Activated naive CD4-positive, alpha-beta T cell treated with anti-CD3 and anti-CD28 coated beads, Interleukin-2, amount 10 ng/mL, durations not matched to agents 7 days and 5 days (primary cell): ENCODE data around the gene NBEA.

Source experiments
- CTCF ChIA-PET: fragments of 350-600 bp; sonication (Branson Sonifier 250); formaldehyde crosslinking; loops from one replicate; lab custom pipeline; 2021; ENCODE audit warnings: antibody characterized with exemption; lab: Charles Lee
- DNase-seq: peaks from one replicate; pipeline ENCODE4 v3.0.0-alpha.2; 2020
- H3K27ac Mint-ChIP-seq: one replicate; pipeline ENCODE4 v1.8.0; 2021; ENCODE audit warnings: mild to moderate bottlenecking, moderate library complexity, mixed read lengths
- H3K27me3 Mint-ChIP-seq: one replicate; pipeline ENCODE4 v1.8.0; 2021; ENCODE audit warnings: mild to moderate bottlenecking, mixed read lengths
- H3K36me3 Mint-ChIP-seq: one replicate; pipeline ENCODE4 v1.8.0; 2021; ENCODE audit warnings: mixed read lengths
- H3K4me1 Mint-ChIP-seq: one replicate; pipeline ENCODE4 v1.8.0; 2021; ENCODE audit warnings: mixed read lengths
- H3K4me3 Mint-ChIP-seq: one replicate; pipeline ENCODE4 v1.8.0; 2021; ENCODE audit warnings: mild to moderate bottlenecking, moderate library complexity, mixed read lengths
- H3K9me3 Mint-ChIP-seq: one replicate; pipeline ENCODE4 v1.8.0; 2021; ENCODE audit warnings: mixed read lengths

NBEA gene

GRCh38 chr13:35411059-35411744, 469.1 kb downstream of the NBEA start:
- no peaks in the 10 kb centered on the region for H3K36me3 Mint-ChIP-seq
- H3K4me3 Mint-ChIP-seq: no peak overlapping the region
- H3K9me3 Mint-ChIP-seq: peaks cover 2% of the 10 kb centered on the region
- H3K27ac Mint-ChIP-seq: no peak overlapping the region
- CTCF ChIA-PET: no interaction called here
- no peak for DNase-seq
- H3K4me1 Mint-ChIP-seq: no peaks in the 10 kb centered on the region
- no peaks in the 10 kb centered on the region for H3K27me3 Mint-ChIP-seq

GRCh38 chr13:35448465-35448864, 506.4 kb downstream of the NBEA start:
- Mint-ChIP-seq H3K4me3 (no peak overlapping the region), H3K27ac (no peak overlapping the region), H3K9me3 (no peaks in the 10 kb centered on the region), H3K27me3 (no peaks in the 10 kb centered on the region), H3K4me1 (no peaks in the 10 kb centered on the region), H3K36me3 (no peaks in the 10 kb centered on the region)
- DNase-seq: no peak
- CTCF ChIA-PET: no interaction called here

GRCh38 chr13:35449821-35450220, 507.8 kb downstream of the NBEA start:
- no peak for DNase-seq
- no peaks in the 10 kb centered on the region for H3K4me1 Mint-ChIP-seq
- H3K36me3 Mint-ChIP-seq: no peaks in the 10 kb centered on the region
- CTCF ChIA-PET: no interaction called here
- no peak overlapping the region for H3K27ac Mint-ChIP-seq
- no peaks in the 10 kb centered on the region for H3K27me3 Mint-ChIP-seq
- no peaks in the 10 kb centered on the region for H3K9me3 Mint-ChIP-seq
- H3K4me3 Mint-ChIP-seq: no peak overlapping the region

- Mint-ChIP-seq H3K27ac (no peak overlapping the region), H3K9me3 (no peaks in the 10 kb centered on the region), H3K36me3 (no peaks in the 10 kb centered on the region), H3K4me3 (no peak overlapping the region), H3K27me3 (no peaks in the 10 kb centered on the region), H3K4me1 (no peaks in the 10 kb centered on the region)
- DNase-seq: no peak
- CTCF ChIA-PET: no interaction called here
Observed at GRCh38 chr13:35455022-35455421, 513.0 kb downstream of the NBEA start.

- CTCF ChIA-PET: no interaction called here
- H3K9me3 Mint-ChIP-seq: no peaks in the 10 kb centered on the region
- no peak overlapping the region for H3K4me3 Mint-ChIP-seq
- DNase-seq: no peak
- no peaks in the 10 kb centered on the region for H3K36me3 Mint-ChIP-seq
- H3K4me1 Mint-ChIP-seq: no peaks in the 10 kb centered on the region
- H3K27ac Mint-ChIP-seq: no peak overlapping the region
- no peaks in the 10 kb centered on the region for H3K27me3 Mint-ChIP-seq
Observed at GRCh38 chr13:35457258-35457657, 515.2 kb downstream of the NBEA start.

- Mint-ChIP-seq H3K9me3 (no peaks in the 10 kb centered on the region), H3K4me1 (no peaks in the 10 kb centered on the region), H3K27me3 (no peaks in the 10 kb centered on the region), H3K27ac (no peak overlapping the region), H3K36me3 (no peaks in the 10 kb centered on the region), H3K4me3 (no peak overlapping the region)
- CTCF ChIA-PET: no interaction called here
- no peak for DNase-seq
Observed at GRCh38 chr13:35460061-35460460, 518.0 kb downstream of the NBEA start.

GRCh38 chr13:35465371-35465770, 523.3 kb downstream of the NBEA start:
- no peaks in the 10 kb centered on the region for H3K9me3 Mint-ChIP-seq
- no peak overlapping the region for H3K27ac Mint-ChIP-seq
- H3K4me3 Mint-ChIP-seq: no peak overlapping the region
- DNase-seq: no peak
- peaks cover under 1% of the 10 kb centered on the region for H3K36me3 Mint-ChIP-seq
- peaks cover 16% of the 10 kb centered on the region for H3K27me3 Mint-ChIP-seq
- CTCF ChIA-PET: no interaction called here
- peaks cover under 1% of the 10 kb centered on the region for H3K4me1 Mint-ChIP-seq

- DNase-seq: no peak
- Mint-ChIP-seq H3K4me1 (peaks cover 16% of the 10 kb centered on the region), H3K9me3 (no peaks in the 10 kb centered on the region), H3K27me3 (peaks cover 38% of the 10 kb centered on the region), H3K4me3 (no peak overlapping the region), H3K27ac (no peak overlapping the region), H3K36me3 (peaks cover 5% of the 10 kb centered on the region)
- CTCF ChIA-PET: no interaction called here
Observed at GRCh38 chr13:35468195-35468594, 526.1 kb downstream of the NBEA start.

GRCh38 chr13:35469806-35470525, 527.9 kb downstream of the NBEA start:
- H3K36me3 Mint-ChIP-seq: peaks cover 5% of the 10 kb centered on the region
- H3K4me1 Mint-ChIP-seq: peaks cover 20% of the 10 kb centered on the region
- DNase-seq: no peak
- H3K9me3 Mint-ChIP-seq: no peaks in the 10 kb centered on the region
- CTCF ChIA-PET: no interaction called here
- H3K27ac Mint-ChIP-seq: peak overlapping the region; percentile 29
- no peak overlapping the region for H3K4me3 Mint-ChIP-seq
- peaks cover 44% of the 10 kb centered on the region for H3K27me3 Mint-ChIP-seq

- H3K27me3 Mint-ChIP-seq: peaks cover 54% of the 10 kb centered on the region
- CTCF ChIA-PET: no interaction called here
- H3K4me3 Mint-ChIP-seq: peak overlapping the region; percentile 26
- DNase-seq: no peak
- H3K4me1 Mint-ChIP-seq: peaks cover 30% of the 10 kb centered on the region
- H3K9me3 Mint-ChIP-seq: no peaks in the 10 kb centered on the region
- H3K27ac Mint-ChIP-seq: peak overlapping the region; percentile 29
- H3K36me3 Mint-ChIP-seq: peaks cover 5% of the 10 kb centered on the region
Observed at GRCh38 chr13:35470671-35471661, 528.9 kb downstream of the NBEA start.

- H3K27ac Mint-ChIP-seq: no peak overlapping the region
- peaks cover 39% of the 10 kb centered on the region for H3K4me1 Mint-ChIP-seq
- H3K36me3 Mint-ChIP-seq: peaks cover 5% of the 10 kb centered on the region
- H3K27me3 Mint-ChIP-seq: peaks cover 63% of the 10 kb centered on the region
- CTCF ChIA-PET: no interaction called here
- no peak for DNase-seq
- H3K9me3 Mint-ChIP-seq: no peaks in the 10 kb centered on the region
- H3K4me3 Mint-ChIP-seq: no peak overlapping the region
Observed at GRCh38 chr13:35471706-35472322, 529.7 kb downstream of the NBEA start.

GRCh38 chr13:35472323-35472881, 530.3 kb downstream of the NBEA start:
- peaks cover 69% of the 10 kb centered on the region for H3K27me3 Mint-ChIP-seq
- H3K9me3 Mint-ChIP-seq: no peaks in the 10 kb centered on the region
- H3K27ac Mint-ChIP-seq: peak overlapping the region; percentile 5
- peaks cover 5% of the 10 kb centered on the region for H3K36me3 Mint-ChIP-seq
- no peak overlapping the region for H3K4me3 Mint-ChIP-seq
- H3K4me1 Mint-ChIP-seq: peaks cover 45% of the 10 kb centered on the region
- peak; percentile 19 for DNase-seq
- CTCF ChIA-PET: no interaction called here

- Mint-ChIP-seq H3K4me3 (no peak overlapping the region), H3K27ac (no peak overlapping the region)
- CTCF ChIA-PET: no interaction called here
Observed at GRCh38 chr13:35473206-35473775, 531.2 kb downstream of the NBEA start.

More at GRCh38 chr13:35473206-35473775, 531.2 kb downstream of the NBEA start:
- H3K27me3 Mint-ChIP-seq: peaks cover 74% of the 10 kb centered on the region
- no peak for DNase-seq
- peaks cover 51% of the 10 kb centered on the region for H3K4me1 Mint-ChIP-seq
- H3K36me3 Mint-ChIP-seq: peaks cover 5% of the 10 kb centered on the region
- no peaks in the 10 kb centered on the region for H3K9me3 Mint-ChIP-seq
